ENCODE measurements around the gene INSL3. TPM values are rescaled to one million over a fixed set of nuclear protein-coding genes. Genes with fewer than 3 reads are reported as not detected.

Gene INSL3, protein sequence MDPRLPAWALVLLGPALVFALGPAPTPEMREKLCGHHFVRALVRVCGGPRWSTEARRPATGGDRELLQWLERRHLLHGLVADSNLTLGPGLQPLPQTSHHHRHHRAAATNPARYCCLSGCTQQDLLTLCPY
- total RNA-seq: 1 to 10 TPM; 8.1 to 9.4 (median 9.1) TPM

DNA sequence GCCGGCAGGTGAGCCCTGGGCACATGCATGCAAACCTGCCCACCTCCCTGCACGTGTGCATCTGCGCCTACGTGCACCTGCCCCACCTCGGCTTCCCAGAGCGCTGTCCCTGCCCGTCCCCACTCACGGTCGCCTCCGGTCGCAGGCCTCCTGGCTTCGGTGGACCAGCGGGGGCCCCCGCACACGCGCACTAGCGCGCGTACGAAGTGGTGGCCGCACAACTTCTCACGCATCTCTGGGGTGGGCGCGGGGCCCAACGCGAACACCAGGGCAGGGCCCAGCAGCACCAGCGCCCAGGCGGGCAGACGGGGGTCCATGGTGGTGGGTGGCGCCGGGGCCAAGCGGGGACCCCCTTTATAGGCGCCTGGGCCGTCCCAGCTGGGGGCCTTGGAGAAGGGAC is at the start of gene INSL3:
Gene INSL3 (minus strand): TSS at position 330 of the 400 bp plus-strand sequence. CDS start 13 bp downstream, at position 317.
- DNase-seq (no peak), ATAC-seq (peak in 1 of 2 donors; percentile 32)
- no peak within 1 kb of the TSS for H3K4me3 Mint-ChIP-seq

DNA sequence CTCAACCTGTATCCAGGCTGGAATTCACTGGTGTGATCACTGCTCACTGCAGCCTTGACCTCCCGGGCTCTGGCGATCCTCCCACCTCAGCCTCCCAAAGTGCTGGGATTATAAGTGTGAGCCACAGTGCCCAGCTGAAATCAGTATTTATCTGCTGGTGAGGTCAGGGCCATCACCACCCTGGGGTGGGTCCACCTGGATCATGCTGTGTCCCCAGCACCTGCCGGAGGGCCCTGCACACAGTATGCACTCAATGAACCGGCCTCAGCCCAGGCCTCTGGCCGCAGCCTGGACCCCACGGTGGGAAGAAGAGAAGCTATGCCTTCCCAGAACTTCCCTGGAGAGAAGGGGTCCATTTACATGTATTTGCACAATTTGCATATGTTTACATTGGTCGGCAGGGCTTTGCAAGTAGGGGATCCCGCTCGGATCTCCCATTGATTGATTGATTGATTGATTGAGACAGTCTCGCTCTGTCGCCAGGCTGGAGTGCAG is 47.8 kb upstream of the INSL3 start:
- DNase-seq: no peak
- Mint-ChIP-seq H3K4me3 (no peak overlapping the region), H3K27me3 (ENCODE audit: low read depth) (no peaks in the 10 kb centered on the region), H3K9me3 (no peaks in the 10 kb centered on the region), H3K36me3 (ENCODE audit: insufficient read depth) (peaks cover 6% of the 10 kb centered on the region), H3K4me1 (ENCODE audit: low read depth) (peaks cover 13% of the 10 kb centered on the region)
- ATAC-seq: no peak

More for the DNA sequence above, at the start of gene INSL3:
- no peaks in the 10 kb centered on the region for H3K9me3 Mint-ChIP-seq
- no peaks in the 10 kb centered on the region for H3K27me3 Mint-ChIP-seq (ENCODE audit: low read depth)
- H3K36me3 Mint-ChIP-seq (ENCODE audit: insufficient read depth): peaks cover 5% of the 10 kb centered on the region
- no peaks in the 10 kb centered on the region for H3K4me1 Mint-ChIP-seq (ENCODE audit: low read depth)

DNA sequence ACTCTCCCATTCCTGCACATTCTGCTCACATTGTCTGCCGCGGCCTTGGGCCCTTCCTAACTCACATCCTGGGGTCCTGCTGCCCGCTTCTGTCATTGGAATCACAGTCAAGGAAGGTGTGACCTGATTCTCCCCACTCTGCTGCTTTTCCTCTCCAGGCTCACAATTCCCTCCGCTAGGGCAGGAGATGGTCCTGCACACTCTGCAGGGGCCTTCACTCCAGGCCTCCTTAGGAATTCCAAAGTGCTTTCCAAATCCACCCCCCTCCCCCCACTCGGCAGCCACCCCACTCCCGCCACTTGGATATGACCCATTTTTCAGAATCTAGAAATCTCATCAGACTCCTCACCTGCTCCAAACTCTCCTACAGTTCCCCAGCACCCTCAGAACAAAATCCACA is 47.4 kb upstream of the INSL3 start:
- no peak for ATAC-seq
- Mint-ChIP-seq H3K4me3 (no peak overlapping the region), H3K36me3 (ENCODE audit: insufficient read depth) (peaks cover 10% of the 10 kb centered on the region), H3K27me3 (ENCODE audit: low read depth) (no peaks in the 10 kb centered on the region), H3K9me3 (no peaks in the 10 kb centered on the region), H3K4me1 (ENCODE audit: low read depth) (peaks cover 11% of the 10 kb centered on the region)
- DNase-seq: no peak

DNA sequence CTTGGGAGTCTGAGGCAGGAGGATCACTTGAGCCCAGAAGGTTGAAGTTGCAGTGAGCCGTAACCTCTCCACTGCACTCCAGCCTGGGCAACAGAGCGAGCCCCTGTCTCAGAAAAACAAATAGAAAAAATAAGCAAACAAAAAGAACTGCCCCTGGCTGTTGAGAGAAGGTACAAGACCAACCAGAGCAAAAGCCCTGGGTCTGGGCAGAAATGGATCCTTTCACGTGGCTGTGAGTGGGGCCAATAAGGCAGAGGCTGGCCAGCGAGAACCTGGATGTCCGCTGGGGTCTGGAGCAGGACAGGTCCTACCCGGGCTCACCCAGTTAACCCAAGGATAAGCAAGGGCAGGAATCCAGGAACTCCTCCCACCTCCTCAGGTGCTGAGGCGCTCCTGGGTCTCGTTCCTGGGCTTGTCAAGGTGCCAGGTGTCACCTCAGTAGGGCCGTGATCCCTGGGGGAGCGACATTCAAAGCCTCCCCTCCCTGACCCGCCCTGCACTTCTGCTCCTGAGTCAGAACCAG is 45.7 kb upstream of the INSL3 start:
- DNase-seq: no peak
- no peak for ATAC-seq
- H3K27me3 Mint-ChIP-seq (ENCODE audit: low read depth): no peaks in the 10 kb centered on the region
- no peaks in the 10 kb centered on the region for H3K9me3 Mint-ChIP-seq
- peaks cover 19% of the 10 kb centered on the region for H3K4me1 Mint-ChIP-seq (ENCODE audit: low read depth)
- H3K4me3 Mint-ChIP-seq: no peak overlapping the region
- peaks cover 24% of the 10 kb centered on the region for H3K36me3 Mint-ChIP-seq (ENCODE audit: insufficient read depth)

DNA sequence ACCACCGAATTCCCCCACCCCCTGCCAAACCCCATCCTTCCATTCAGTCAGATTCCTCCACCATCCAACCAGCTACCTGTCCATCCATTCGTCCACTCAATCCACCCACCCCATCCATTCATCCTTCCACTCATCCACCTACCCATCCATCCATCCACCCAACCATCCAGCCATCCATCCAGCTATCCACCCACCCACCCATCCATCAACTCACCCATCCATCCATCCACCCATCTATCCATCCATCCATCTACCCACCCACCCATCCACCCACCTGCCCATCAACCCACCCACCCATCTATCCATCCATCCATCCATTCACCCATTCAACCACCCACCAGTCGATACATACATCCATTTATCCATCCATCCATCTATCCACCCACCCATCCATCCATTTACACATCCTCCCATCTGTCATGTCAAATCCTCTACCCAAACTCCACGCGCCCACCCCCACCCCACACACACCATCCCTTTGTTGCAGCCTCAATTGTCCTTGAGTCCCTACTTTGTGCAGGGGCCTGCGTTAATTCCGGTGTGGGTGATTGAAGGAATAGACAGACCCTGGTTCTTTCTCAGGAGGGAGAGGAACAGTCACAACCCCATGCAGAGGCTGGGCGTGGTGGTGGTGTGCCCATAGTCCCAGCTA is 45.1 kb upstream of the INSL3 start:
- Mint-ChIP-seq H3K4me3 (no peak overlapping the region), H3K36me3 (ENCODE audit: insufficient read depth) (peaks cover 29% of the 10 kb centered on the region), H3K4me1 (ENCODE audit: low read depth) (peaks cover 23% of the 10 kb centered on the region), H3K27me3 (ENCODE audit: low read depth) (no peaks in the 10 kb centered on the region), H3K9me3 (no peaks in the 10 kb centered on the region)
- ATAC-seq: peak; percentile 1 to 2
- DNase-seq: no peak

DNA sequence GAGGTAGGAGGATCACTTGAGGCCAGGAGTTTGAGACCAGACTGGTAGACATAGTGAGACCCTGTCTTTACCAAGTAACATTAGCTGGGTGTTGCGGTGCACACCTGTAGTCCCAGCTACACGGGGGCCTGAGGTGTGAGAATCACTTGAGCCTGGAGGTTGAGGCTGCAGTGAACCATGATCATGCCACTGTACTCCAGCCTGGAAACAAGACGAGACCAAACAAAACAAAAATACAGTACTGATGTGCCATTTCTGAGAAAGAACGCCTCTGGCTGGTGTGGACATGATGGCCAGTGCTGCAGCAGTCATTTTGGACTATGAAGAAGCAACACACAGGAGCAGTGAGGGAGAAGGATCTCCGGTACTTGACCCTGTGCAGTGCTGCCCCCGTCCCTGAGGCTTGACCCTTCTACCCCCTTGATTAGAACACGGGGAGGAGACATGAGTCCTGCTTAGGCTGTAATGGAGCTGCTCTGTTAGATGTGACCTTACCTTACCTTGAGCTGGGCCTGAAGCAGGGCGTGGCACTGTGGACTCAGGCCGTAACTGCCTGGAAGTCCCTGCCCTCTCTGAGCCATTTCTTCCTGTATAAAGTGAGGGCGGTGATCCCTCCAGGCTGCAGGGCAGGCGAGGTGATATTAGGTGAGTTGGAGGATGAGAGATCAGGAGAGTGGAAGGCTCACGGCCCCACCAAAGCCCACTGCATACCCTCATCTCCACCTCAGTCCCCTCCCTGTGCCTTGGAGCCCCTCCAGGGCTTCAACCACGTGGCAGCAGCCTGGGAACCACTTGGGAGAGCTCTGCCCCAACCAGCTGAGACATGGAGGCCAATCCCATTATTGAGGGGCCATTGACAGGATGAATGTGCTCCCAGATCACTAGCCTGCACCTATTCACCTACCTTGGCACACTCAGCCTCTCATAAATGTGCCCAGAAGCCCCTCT is 44.3 kb upstream of the INSL3 start:
- peak overlapping the region; percentile 13 for H3K4me3 Mint-ChIP-seq

DNA sequence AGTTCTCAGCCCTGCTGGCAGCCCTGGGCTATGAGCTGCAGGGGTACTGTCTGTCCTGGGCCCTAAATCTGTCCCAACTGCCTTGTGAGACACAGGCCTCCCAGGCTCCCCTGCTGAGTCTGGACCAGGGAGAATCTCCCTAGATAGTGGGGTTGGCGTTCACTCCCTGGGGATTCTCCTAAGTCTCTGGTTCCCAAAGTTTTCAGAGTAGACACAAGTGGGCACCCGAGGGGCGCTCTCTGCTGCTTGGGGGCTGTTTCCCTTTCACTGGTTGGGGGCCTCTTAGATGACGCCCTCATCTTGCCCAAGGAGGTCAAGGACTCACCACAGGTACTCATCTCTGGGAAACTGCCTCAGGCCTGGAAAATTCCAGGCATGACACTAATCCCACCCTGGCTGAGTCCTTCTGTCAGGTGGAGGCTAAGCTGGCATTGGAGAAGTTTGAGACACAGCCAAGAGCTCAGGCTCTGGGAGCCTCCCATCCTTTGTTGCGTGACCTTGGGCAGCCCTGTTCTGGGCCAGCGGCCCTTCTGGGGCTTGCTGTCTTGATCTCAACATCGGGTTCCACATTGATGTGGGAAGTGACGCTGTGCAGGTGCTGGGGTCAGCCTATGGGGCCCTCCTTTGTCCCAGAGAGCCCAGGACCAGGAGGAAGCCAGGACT is 42.3 kb upstream of the INSL3 start:
- DNase-seq (no peak), ATAC-seq (no peak)
- peaks cover 33% of the 10 kb centered on the region for H3K4me1 Mint-ChIP-seq (ENCODE audit: low read depth)
- no peaks in the 10 kb centered on the region for H3K9me3 Mint-ChIP-seq
- H3K4me3 Mint-ChIP-seq: peak overlapping the region; percentile 55
- peaks cover 47% of the 10 kb centered on the region for H3K36me3 Mint-ChIP-seq (ENCODE audit: insufficient read depth)
- no peaks in the 10 kb centered on the region for H3K27me3 Mint-ChIP-seq (ENCODE audit: low read depth)

More for the DNA sequence above, 44.3 kb upstream of the INSL3 start:
- DNase-seq (no peak), ATAC-seq (peak; percentile 25)
- no peaks in the 10 kb centered on the region for H3K9me3 Mint-ChIP-seq
- H3K36me3 Mint-ChIP-seq (ENCODE audit: insufficient read depth): peaks cover 37% of the 10 kb centered on the region
- H3K4me1 Mint-ChIP-seq (ENCODE audit: low read depth): peaks cover 28% of the 10 kb centered on the region
- no peaks in the 10 kb centered on the region for H3K27me3 Mint-ChIP-seq (ENCODE audit: low read depth)

DNA sequence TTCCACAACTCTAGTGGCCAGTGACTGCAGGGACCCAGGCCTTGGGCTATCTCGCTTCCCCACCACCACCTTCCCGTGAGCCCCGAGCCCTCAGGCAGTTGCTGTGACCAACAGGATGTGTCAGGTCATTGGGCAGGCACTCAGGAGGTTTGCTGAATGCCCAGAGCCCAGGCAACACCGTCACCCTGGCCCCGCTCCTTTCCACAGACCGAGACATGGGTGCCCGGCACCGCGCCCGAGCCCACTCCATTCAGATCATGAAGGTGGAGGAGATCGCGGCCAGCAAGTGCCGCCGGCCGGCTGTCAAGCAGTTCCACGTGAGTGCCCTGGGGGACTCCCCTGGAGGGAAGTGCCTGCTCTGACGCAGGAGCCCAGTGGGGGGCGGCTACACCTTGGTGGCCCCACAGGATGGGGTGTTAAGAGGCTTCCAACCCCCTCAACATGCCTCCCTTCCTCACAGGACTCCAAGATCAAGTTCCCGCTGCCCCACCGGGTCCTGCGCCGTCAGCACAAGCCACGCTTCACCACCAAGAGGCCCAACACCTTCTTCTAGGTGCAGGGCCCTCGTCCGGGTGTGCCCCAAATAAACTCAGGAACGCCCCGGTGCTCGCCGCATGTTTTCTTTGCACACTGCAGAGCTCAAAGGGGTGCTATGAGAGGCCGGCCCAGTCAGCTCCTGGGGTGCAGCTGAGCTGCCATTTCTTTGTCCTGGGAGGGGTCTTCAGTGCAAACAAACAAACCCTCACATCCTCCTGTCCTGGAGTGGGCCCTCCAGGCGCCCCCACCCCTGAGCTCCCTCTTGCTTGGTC is 41.6 kb upstream of the INSL3 start:
- Mint-ChIP-seq H3K4me3 (peak overlapping the region; percentile 99), H3K27me3 (ENCODE audit: low read depth) (no peaks in the 10 kb centered on the region), H3K9me3 (no peaks in the 10 kb centered on the region), H3K4me1 (ENCODE audit: low read depth) (peaks cover 33% of the 10 kb centered on the region), H3K36me3 (ENCODE audit: insufficient read depth) (peaks cover 47% of the 10 kb centered on the region)
- ATAC-seq (no peak), DNase-seq (no peak)

DNA sequence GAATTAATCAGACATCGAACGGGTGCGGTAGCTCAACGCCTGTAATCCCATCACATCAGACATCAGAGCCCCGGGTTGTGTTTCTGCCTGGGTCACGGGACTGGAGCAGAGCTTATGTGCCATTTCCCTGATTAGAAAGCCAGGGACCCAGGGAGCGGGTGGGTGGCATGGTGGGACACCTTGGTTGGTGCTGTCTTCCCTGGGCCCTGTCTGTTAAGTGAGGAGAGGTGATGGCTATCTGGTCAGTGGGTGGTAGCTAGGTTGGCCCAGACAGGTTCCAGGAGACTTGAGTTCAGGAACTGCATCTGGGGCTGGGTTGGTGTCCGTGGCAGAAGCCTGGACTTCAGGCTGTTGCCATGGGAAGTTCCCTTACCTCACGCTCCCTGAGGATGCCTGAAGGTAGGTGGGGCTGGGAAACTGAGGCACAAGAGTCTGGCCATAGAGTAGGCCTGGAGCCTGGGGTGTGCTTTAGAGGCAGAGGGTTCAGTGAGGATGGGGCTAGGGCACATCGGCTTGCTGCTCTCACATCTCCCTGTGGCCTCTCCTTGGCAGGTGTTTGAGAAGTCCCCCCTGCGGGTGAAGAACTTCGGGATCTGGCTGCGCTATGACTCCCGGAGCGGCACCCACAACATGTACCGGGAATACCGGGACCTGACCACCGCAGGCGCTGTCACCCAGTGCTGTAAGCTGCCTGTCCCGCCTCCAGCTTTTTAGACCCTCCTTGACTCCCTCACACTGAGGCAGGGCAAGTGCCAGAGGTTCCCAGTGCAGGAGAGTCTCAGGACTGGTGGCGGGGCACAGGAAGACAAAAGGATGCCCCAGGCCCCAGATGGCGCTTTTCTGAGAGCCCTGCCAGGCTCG is 40.5 kb upstream of the INSL3 start:
- no peaks in the 10 kb centered on the region for H3K9me3 Mint-ChIP-seq
- DNase-seq (no peak), ATAC-seq (no peak)
- peak overlapping the region; percentile 99 for H3K4me3 Mint-ChIP-seq
- H3K4me1 Mint-ChIP-seq (ENCODE audit: low read depth): peaks cover 33% of the 10 kb centered on the region
- no peaks in the 10 kb centered on the region for H3K27me3 Mint-ChIP-seq (ENCODE audit: low read depth)
- H3K36me3 Mint-ChIP-seq (ENCODE audit: insufficient read depth): peaks cover 47% of the 10 kb centered on the region

DNA sequence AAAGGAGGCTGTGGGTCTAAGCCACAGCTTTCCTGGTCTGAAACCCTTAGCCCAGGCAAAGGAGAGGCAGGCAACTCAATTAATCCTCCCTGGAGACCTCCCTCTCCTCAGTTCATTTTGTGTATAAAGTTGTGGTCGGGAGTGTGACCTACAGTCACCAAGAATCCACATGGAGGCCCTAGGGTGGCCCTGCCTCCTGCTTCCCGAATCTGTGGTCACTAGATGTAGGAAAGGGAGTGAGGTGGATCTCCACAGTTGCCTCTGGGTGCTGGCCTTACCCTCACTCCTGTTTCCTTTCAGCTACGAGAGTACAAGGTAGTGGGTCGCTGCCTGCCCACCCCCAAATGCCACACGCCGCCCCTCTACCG is 39.7 kb upstream of the INSL3 start:
- peak overlapping the region; percentile 99 for H3K4me3 Mint-ChIP-seq
- no peak for ATAC-seq
- peaks cover 33% of the 10 kb centered on the region for H3K4me1 Mint-ChIP-seq (ENCODE audit: low read depth)
- DNase-seq: no peak
- H3K27me3 Mint-ChIP-seq (ENCODE audit: low read depth): no peaks in the 10 kb centered on the region
- H3K9me3 Mint-ChIP-seq: no peaks in the 10 kb centered on the region
- H3K36me3 Mint-ChIP-seq (ENCODE audit: insufficient read depth): peaks cover 47% of the 10 kb centered on the region

DNA sequence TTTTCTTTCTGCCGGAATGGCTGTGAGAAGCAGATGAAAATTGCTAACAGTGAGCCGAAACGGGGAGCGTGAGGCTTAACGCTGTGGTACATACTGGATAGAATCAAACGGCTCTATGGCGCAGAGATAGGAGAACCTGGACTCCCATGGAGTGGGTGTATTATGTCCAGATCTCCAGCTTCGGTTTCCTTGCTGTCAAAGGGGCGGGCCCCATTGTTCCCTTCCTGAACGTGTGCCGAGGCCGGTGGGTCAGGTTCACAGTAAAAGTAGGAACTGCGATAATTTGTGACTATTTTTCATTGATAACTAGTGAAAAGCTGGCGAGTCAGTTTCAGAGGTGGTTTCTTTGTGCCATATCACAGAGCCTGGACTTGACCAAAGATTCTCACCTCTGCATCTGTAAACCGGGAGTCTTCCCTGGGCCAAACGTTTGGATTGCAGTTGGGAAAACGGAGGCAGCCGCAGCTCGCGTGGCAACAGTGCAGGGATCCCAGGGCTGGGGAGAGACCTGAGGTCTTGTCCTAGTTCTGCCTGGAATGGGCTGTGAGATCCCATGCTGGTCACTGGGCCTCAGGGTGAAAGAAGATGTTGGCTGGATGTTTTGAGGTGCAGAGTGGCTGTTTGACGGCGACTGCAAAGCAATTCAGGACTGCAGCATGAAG is 39.1 kb upstream of the INSL3 start:
- no peak for DNase-seq
- Mint-ChIP-seq H3K27me3 (ENCODE audit: low read depth) (no peaks in the 10 kb centered on the region), H3K4me3 (peak overlapping the region; percentile 99), H3K9me3 (no peaks in the 10 kb centered on the region), H3K36me3 (ENCODE audit: insufficient read depth) (peaks cover 43% of the 10 kb centered on the region), H3K4me1 (ENCODE audit: low read depth) (peaks cover 32% of the 10 kb centered on the region)
- no peak for ATAC-seq
